Mucosa of rectum (tissue), 2 donors: ENCODE measurements around the gene RDH5.

ENCODE experiments used
- H3K27ac ChIP-seq, 2 donors: one replicate each; pipeline ENCODE4 v1.7.0; 2013; ENCODE audit warnings: inconsistent platforms in 2 of 2, low read depth in 2 of 2, low read length in 2 of 2
- H3K27me3 ChIP-seq, 2 donors: one replicate each; pipeline ENCODE4 v1.7.0; 2013; ENCODE audit warnings: low read length in 2 of 2; ENCODE audit not compliant: control insufficient read depth in 2 of 2, insufficient read depth in 2 of 2
- H3K36me3 ChIP-seq, 2 donors: one replicate each; pipeline ENCODE4 v1.7.0; 2013; ENCODE audit warnings: low read length in 2 of 2; ENCODE audit not compliant: control insufficient read depth in 2 of 2, insufficient read depth in 2 of 2
- H3K4me1 ChIP-seq, 2 donors: one replicate each; pipeline ENCODE4 v1.7.0; 2013; ENCODE audit warnings: low read length in 2 of 2, mild to moderate bottlenecking in 1 of 2; ENCODE audit not compliant: control insufficient read depth in 2 of 2, insufficient read depth in 2 of 2
- H3K4me3 ChIP-seq, 2 donors: one replicate each; pipeline ENCODE4 v1.7.0; 2013; ENCODE audit warnings: low read length in 2 of 2
- H3K9ac ChIP-seq, 2 donors: one replicate each; pipeline ENCODE4 v1.7.0; 2013; ENCODE audit warnings: low read length in 2 of 2, low read depth in 1 of 2, mild to moderate bottlenecking in 1 of 2
- H3K9me3 ChIP-seq, 2 donors: one replicate each; pipeline ENCODE4 v1.7.0; 2013; ENCODE audit warnings: low read length in 2 of 2; ENCODE audit not compliant: control insufficient read depth in 2 of 2
- donor health status: healthy.
- donor health status: Normal muscosa, but diverticular disease.

The RDH5 gene

GRCh38 chr12:55765736-55766290 is 45.6 kb downstream of the RDH5 start:
- Histone ChIP-seq H3K4me1 (no peaks in the 10 kb centered on the region), H3K36me3 (peaks cover 5 to 32% of the 10 kb centered on the region in 2 donors)

DNA sequence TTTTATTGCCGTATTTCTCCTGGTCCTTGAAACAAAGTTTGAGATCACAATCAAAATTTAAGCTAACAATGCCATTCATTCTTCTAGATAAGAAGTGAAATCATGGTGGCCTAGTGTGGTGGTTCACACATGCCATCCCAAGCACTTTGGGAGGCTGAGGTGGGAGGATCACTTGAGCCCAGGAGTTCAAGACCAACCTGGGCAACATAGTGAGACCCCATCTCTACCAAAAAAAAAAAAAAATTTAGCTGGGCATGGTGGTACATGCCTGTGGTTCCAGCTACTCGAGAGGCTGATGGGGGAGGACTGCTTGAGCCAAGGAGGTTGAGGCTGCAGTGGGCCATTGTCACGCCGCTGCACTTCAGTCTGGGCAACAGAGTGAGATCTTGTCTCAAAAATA is 47.0 kb downstream of the RDH5 start:
- no peak overlapping the region for H3K4me3 ChIP-seq
- peaks cover 12 to 40% of the 10 kb centered on the region in 2 donors for H3K36me3 ChIP-seq
- no peak overlapping the region for H3K27ac ChIP-seq
- H3K4me1 ChIP-seq = no peaks in the 10 kb centered on the region
- H3K9ac ChIP-seq = no peak overlapping the region
- H3K27me3 ChIP-seq = no peaks in the 10 kb centered on the region
- no peaks in the 10 kb centered on the region for H3K9me3 ChIP-seq

More at GRCh38 chr12:55765736-55766290, 45.6 kb downstream of the RDH5 start:
- H3K9ac ChIP-seq = no peak overlapping the region
- no peak overlapping the region for H3K4me3 ChIP-seq
- no peaks in the 10 kb centered on the region for H3K9me3 ChIP-seq
- H3K27ac ChIP-seq = no peak overlapping the region
- H3K27me3 ChIP-seq = no peaks in the 10 kb centered on the region

DNA sequence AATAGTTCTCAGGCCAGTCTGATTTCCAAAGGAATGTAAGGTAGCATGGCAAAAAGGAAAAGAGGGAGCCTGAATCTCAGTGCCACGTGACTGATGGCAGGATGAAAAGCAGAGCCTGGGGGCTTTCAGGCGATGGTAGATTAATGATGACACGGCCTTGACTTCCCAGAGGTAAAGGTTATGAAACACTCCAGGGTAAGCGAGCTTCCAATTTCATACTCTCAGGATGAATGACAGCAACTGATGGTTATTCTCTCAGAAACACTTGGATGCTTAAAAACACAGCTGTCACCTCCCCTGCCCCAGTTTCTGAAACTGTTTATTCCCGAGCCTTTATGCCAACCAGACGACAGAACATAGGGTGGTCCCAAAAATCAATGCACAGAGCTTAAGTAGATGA is 51.5 kb downstream of the RDH5 start:
- no peaks in the 10 kb centered on the region for H3K4me1 ChIP-seq
- no peak overlapping the region for H3K27ac ChIP-seq
- no peaks in the 10 kb centered on the region for H3K9me3 ChIP-seq
- no peaks in the 10 kb centered on the region for H3K27me3 ChIP-seq
- no peak overlapping the region for H3K9ac ChIP-seq
- H3K36me3 ChIP-seq = peaks cover 19 to 21% of the 10 kb centered on the region in 2 donors
- no peak overlapping the region for H3K4me3 ChIP-seq
